Osteocyte (in vitro differentiated cells): ENCODE measurements around the gene NOC2L. TPM values are rescaled to one million over a fixed set of nuclear protein-coding genes. Genes with fewer than 3 reads are reported as not detected.

Experiments used
- DNase-seq: peaks from one replicate; pipeline ENCODE4 v3.0.0; 2021; ENCODE audit warnings: mixed read lengths; ENCODE audit not compliant: unreplicated experiment; ENCODE audit errors: extremely low spot score
- H3K27ac Mint-ChIP-seq: one replicate; pipeline ENCODE4 v1.8.0; 2021; ENCODE audit warnings: mild to moderate bottlenecking, mixed read lengths; ENCODE audit not compliant: unreplicated experiment
- H3K27me3 Mint-ChIP-seq: one replicate; pipeline ENCODE4 v1.8.0; 2021; ENCODE audit warnings: mixed read lengths; ENCODE audit not compliant: unreplicated experiment
- H3K36me3 Mint-ChIP-seq: one replicate; pipeline ENCODE4 v1.8.0; 2021; ENCODE audit warnings: mixed read lengths; ENCODE audit not compliant: unreplicated experiment
- H3K4me1 Mint-ChIP-seq: one replicate; pipeline ENCODE4 v1.8.0; 2021; ENCODE audit warnings: mixed read lengths; ENCODE audit not compliant: unreplicated experiment
- H3K4me3 Mint-ChIP-seq: one replicate; pipeline ENCODE4 v1.8.0; 2021; ENCODE audit warnings: mild to moderate bottlenecking, moderate library complexity, mixed read lengths; ENCODE audit not compliant: unreplicated experiment
- H3K9me3 Mint-ChIP-seq: one replicate; pipeline ENCODE4 v1.8.0; 2021; ENCODE audit warnings: mixed read lengths; ENCODE audit not compliant: unreplicated experiment
- total RNA-seq: library from RNA; stranded (reverse); gene quantifications from 2 replicates; pipeline ENCODE4 v1.2.1, GENCODE V29; 2021
- TF ChIP-seq, protein P1 (sequence below): fragments of 200-600 bp; sonication (generic); IDR thresholded peaks from 2 replicates; pipeline ENCODE4 v1.5.0; 2021; ENCODE audit warnings: antibody characterized with exemption, mild to moderate bottlenecking, moderate library complexity

NOC2L gene
- total RNA-seq, 1 donor from 2014 or later = 60.5 TPM

DNA sequence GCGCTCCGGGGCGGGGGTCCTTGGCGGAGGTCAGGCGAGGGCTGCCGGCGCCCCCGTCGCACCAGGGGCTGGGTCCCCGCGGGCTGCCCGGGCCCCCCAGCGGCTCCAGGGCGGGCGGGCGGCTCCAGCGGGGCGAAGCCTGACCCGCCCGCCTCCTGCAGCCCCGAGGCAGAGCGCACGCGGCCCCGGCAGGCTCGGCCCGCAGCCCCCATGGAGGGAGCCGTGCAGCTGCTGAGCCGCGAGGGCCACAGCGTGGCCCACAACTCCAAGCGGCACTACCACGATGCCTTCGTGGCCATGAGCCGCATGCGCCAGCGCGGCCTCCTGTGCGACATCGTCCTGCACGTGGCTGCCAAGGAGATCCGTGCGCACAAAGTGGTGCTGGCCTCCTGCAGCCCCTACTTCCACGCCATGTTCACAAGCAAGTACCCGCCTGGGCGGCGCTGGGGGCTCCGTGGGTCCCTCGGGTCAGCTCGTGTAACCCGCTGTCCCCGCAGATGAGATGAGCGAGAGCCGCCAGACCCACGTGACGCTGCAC is 2.1 kb upstream of the NOC2L start:
- Mint-ChIP-seq H3K36me3 (peaks cover 4% of the 10 kb centered on the region), H3K27ac (no peak overlapping the region), H3K9me3 (no peaks in the 10 kb centered on the region), H3K27me3 (no peaks in the 10 kb centered on the region), H3K4me3 (peak overlapping the region; percentile 32), H3K4me1 (peaks cover 13% of the 10 kb centered on the region)
- TF ChIP-seq, protein P1, sequence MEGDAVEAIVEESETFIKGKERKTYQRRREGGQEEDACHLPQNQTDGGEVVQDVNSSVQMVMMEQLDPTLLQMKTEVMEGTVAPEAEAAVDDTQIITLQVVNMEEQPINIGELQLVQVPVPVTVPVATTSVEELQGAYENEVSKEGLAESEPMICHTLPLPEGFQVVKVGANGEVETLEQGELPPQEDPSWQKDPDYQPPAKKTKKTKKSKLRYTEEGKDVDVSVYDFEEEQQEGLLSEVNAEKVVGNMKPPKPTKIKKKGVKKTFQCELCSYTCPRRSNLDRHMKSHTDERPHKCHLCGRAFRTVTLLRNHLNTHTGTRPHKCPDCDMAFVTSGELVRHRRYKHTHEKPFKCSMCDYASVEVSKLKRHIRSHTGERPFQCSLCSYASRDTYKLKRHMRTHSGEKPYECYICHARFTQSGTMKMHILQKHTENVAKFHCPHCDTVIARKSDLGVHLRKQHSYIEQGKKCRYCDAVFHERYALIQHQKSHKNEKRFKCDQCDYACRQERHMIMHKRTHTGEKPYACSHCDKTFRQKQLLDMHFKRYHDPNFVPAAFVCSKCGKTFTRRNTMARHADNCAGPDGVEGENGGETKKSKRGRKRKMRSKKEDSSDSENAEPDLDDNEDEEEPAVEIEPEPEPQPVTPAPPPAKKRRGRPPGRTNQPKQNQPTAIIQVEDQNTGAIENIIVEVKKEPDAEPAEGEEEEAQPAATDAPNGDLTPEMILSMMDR = no peak
- DNase-seq = no peak

DNA sequence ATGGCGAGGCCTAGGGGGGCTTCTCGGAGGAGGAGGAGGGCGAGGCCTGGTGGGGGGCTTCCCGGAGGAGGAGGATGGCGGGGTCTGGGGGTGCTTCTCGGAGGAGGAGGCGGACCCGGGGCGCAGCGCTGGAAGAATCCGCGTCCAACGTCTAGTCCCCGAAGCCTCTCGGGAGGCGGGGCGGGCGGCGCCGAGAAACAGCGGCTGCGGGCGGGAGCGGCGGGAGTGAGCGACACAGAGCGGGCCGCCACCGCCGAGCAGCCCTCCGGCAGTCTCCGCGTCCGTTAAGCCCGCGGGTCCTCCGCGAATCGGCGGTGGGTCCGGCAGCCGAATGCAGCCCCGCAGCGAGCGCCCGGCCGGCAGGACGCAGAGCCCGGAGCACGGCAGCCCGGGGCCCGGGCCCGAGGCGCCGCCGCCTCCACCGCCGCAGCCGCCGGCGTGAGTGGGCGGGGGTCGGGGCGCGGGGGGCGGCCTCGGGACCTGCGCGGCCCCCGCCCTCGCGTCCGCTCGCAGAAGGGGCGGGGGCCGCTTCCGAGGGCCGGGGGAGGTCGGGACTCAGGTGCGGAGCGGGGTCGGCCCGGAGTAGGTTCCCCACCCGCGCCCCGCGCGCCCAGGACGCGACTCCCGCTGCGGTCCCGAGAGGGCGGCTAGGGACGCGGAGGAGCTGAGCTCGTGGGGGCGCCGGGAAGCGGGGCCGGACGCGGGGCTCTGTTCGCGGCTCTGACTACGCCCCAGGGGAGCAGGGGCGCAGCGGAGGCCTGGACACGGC is 1.5 kb upstream of the NOC2L start, which contains the start of gene KLHL17:
KLHL17 (plus strand) TSS at position 222 of the 769 bp plus-strand sequence; CDS start at position 332, 110 bp downstream.
- peak within 1 kb of the TSS; percentile 73 for H3K4me3 Mint-ChIP-seq
- TF ChIP-seq, protein P1 = no peak
- peak within 1 kb of the TSS; percentile 62 for H3K27ac Mint-ChIP-seq
- DNase-seq = peak; percentile 90
- no peaks in the 10 kb centered on the region for H3K9me3 Mint-ChIP-seq
- peaks cover 13% of the 10 kb centered on the region for H3K4me1 Mint-ChIP-seq
- H3K27me3 Mint-ChIP-seq = no peaks in the 10 kb centered on the region
- peaks cover 4% of the 10 kb centered on the region for H3K36me3 Mint-ChIP-seq

DNA sequence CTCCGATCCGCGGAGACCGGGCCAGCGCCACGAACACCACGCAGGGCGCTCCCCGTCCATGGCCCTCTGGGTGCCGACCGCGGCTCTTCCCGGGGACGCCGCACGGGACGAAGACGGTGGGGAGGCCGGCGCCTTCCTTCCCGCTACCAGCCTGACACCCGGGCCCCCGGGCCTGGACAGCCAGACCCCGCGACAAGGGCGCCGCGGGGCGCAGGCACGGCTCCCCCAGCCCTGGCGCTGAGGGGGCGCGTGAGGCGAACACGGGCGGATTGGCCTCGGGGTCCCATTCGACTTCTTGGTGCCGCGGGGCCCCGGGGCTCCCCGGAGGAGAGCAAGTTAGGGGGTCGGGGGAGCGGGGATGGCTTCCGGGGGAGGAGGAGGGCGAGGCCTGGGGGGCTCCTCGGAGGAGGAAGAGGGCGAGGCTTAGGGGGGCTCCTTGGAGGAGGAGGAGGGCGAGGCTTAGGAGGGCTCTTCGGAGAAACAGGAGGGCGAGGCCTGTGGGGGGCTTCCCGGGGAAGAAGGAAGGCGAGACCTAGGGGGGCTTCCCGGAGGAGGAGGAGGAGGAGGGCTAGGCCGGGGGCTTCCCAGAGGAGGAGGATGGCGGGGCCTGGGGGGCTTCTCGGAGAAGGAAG is 791 bp upstream of the NOC2L start:
- Mint-ChIP-seq H3K36me3 (peaks cover 10% of the 10 kb centered on the region), H3K9me3 (no peaks in the 10 kb centered on the region), H3K27me3 (no peaks in the 10 kb centered on the region), H3K27ac (peak overlapping the region; percentile 62), H3K4me3 (peak overlapping the region; percentile 73), H3K4me1 (peaks cover 13% of the 10 kb centered on the region)
- DNase-seq = no peak
- TF ChIP-seq, protein P1 = no peak

DNA sequence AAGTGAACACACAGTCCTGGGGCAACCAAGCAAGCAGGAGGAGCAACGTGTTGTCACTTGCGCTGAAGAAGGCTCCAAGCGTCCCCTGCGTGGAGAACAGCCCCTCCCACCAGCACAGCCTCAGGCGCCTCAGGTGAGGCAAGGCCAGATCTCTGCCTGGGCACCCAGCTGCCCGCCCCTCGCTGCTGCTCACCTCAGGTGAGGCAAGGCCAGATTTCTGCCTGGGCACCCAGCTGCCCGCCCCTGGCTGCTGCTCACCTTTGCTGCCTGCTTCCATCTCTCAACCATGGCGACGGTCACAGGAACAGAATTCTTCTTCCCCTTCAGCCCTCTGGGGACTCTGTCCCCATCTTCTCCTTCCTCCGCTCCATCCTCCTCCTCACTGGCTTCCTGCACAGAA is 2.4 kb downstream of the NOC2L start:
- no peaks in the 10 kb centered on the region for H3K27me3 Mint-ChIP-seq
- H3K9me3 Mint-ChIP-seq = no peaks in the 10 kb centered on the region
- H3K4me3 Mint-ChIP-seq = no peak overlapping the region
- no peak for DNase-seq
- TF ChIP-seq, protein P1 = no peak
- peaks cover 20% of the 10 kb centered on the region for H3K36me3 Mint-ChIP-seq
- H3K4me1 Mint-ChIP-seq = peaks cover 13% of the 10 kb centered on the region
- no peak overlapping the region for H3K27ac Mint-ChIP-seq

DNA sequence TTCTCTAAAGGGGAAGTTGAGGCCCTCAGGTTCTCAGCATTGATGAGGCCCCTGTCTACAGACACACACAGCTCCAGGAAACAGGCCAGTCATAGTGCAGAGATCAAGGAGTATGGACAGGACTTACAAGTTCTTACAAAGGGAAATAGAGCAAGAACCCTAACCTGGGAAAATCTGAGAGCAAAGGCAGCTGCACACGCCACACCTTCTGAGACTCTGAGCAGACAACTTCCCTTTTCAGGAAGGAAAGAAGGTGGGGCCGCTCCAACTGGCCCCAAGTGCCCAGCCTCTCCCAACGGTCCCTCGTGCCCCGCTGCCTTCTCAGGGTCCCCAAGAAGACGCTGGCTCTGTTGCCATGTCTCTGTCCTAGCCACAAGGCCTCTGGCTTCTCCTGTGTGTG is 3.6 kb downstream of the NOC2L start:
- TF ChIP-seq, protein P1 = no peak
- H3K36me3 Mint-ChIP-seq = peaks cover 26% of the 10 kb centered on the region
- H3K4me1 Mint-ChIP-seq = peaks cover 13% of the 10 kb centered on the region
- H3K27me3 Mint-ChIP-seq = no peaks in the 10 kb centered on the region
- H3K4me3 Mint-ChIP-seq = no peak overlapping the region
- no peak for DNase-seq
- H3K9me3 Mint-ChIP-seq = no peaks in the 10 kb centered on the region
- no peak overlapping the region for H3K27ac Mint-ChIP-seq
